Gastrocnemius medialis (tissue), 4 donors: ENCODE measurements around the gene CSNK1G1. TPM values are rescaled to one million over a fixed set of nuclear protein-coding genes. Genes with fewer than 3 reads are reported as not detected.

Source experiments
- ATAC-seq, 2 donors: fragments of 150-250 bp; one replicate each; pipeline ENCODE4 v1.9.1; 2016
- DNase-seq, 2 donors: peaks; one replicate each; pipeline ENCODE4 v3.0.0-alpha.2; 2019
- H3K27ac ChIP-seq, 4 donors: fragments of 200-600 bp; sonication (generic); 1 replicate in 1 of 4; 2 replicates in 3 of 4; pipeline ENCODE4 v1.5.1; 2016 to 2018; ENCODE audit warnings: mild to moderate bottlenecking in 2 of 4, moderate library complexity in 1 of 4
- H3K27me3 ChIP-seq, 3 donors: fragments of 200-600 bp; sonication (generic) in 2 of 3; 1 replicate in 1 of 3; 2 replicates in 2 of 3; pipeline versions ENCODE4 v1.5.1 to v1.6.0; 2016 to 2019; ENCODE audit warnings: mild to moderate bottlenecking in 1 of 3, moderate library complexity in 1 of 3
- H3K36me3 ChIP-seq, 2 donors: fragments of 200-600 bp; sonication (generic) in 1 of 2; one replicate each; pipeline ENCODE4 v1.5.1; 2017 to 2018
- H3K4me1 ChIP-seq, 2 donors: fragments of 200-600 bp; sonication (generic) in 1 of 2; one replicate each; pipeline ENCODE4 v1.5.1; 2016 to 2017; ENCODE audit warnings: mild to moderate bottlenecking in 2 of 2
- H3K4me3 ChIP-seq, 4 donors: fragments of 200-600 bp; sonication (generic) in 3 of 4; 1 replicate in 1 of 4; 2 replicates in 3 of 4; pipeline ENCODE4 v1.5.1; 2016 to 2019; ENCODE audit warnings: mild to moderate bottlenecking in 2 of 4
- H3K9me3 ChIP-seq, 3 donors: fragments of 200-600 bp; sonication (generic) in 2 of 3; 1 replicate in 1 of 3; 2 replicates in 2 of 3; pipeline ENCODE4 v1.5.1; 2016 to 2019
- POLR2A ChIP-seq, 2 donors: fragments of 450-650 bp; IDR thresholded peaks; one replicate each; pipeline ENCODE4 v1.6.1; 2017; ENCODE audit warnings: antibody characterized with exemption in 2 of 2, mild to moderate bottlenecking in 2 of 2, moderate library complexity in 2 of 2
- in situ Hi-C, 4 donors: fragments of 200-750 bp; cut with MboI; loops; one replicate each; pipeline versions ENCODE4 v1.15.0 to v1.8.0; 2017; ENCODE audit warnings: low sequenced_read_pairs in 4 of 4
- intact Hi-C: fragments of 100-400 bp; cut with DNase I; formaldehyde crosslinking; loops from one replicate; pipeline ENCODE4 v1.15.1; 2023; ENCODE audit warnings: low total_unique reads
- total RNA-seq, 4 donors: library from RNA; depleted of rRNA; stranded (reverse); fragments of >200 nt; gene quantifications; one replicate each; pipeline versions ENCODE4 v1.1.0 to v1.2.3, GENCODE V29; 2016
- TF ChIP-seq, protein P1 (sequence below), 5 experiments: fragments of 450-650 bp in 3 of 5; fragments of 200-600 bp in 2 of 5; sonication (generic) in 2 of 5; IDR thresholded peaks in 4 of 5; conservative IDR thresholded peaks in 1 of 5; 1 replicate in 4 of 5; 2 replicates in 1 of 5; pipeline ENCODE4 v1.5.1; 2016 to 2019; ENCODE audit warnings: antibody characterized with exemption in 5 of 5, mild to moderate bottlenecking in 3 of 5, moderate library complexity in 3 of 5

CSNK1G1 gene
- total RNA-seq, 4 donors from 2014 or later: 5.3 to 26.6 (median 6.5) TPM

DNA sequence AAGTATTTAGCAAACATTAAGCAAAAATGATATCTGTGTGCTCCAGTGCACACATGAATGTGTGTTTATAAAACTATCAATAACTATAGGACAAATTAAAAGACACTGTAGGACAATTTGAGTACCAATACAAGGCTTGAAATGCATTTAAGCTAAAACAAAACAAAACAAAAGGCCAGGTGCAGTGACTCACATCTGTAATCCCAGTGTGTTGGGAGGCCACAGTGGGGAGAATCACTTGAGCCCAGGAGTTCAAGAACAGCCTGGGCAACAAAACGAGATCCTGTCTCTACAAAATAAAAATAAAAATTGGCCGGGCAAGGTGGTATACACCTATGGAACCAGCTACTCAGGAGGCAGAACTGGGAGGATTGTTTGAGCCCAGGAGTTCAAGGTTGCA lies 50.7 kb downstream of the CSNK1G1 start:
- intact Hi-C loops (no loop called here), in situ Hi-C loops (no loop called here)
- no peaks in the 10 kb centered on the region for H3K4me1 ChIP-seq
- H3K27me3 ChIP-seq: no peaks in the 10 kb centered on the region
- H3K9me3 ChIP-seq: no peaks in the 10 kb centered on the region
- peaks cover 0 to 3% of the 10 kb centered on the region in 2 donors for H3K36me3 ChIP-seq
- no peak overlapping the region for H3K27ac ChIP-seq
- no peak for TF ChIP-seq POLR2A (IDR thresholded peaks at IDR 0.05)
- TF ChIP-seq, protein P1, sequence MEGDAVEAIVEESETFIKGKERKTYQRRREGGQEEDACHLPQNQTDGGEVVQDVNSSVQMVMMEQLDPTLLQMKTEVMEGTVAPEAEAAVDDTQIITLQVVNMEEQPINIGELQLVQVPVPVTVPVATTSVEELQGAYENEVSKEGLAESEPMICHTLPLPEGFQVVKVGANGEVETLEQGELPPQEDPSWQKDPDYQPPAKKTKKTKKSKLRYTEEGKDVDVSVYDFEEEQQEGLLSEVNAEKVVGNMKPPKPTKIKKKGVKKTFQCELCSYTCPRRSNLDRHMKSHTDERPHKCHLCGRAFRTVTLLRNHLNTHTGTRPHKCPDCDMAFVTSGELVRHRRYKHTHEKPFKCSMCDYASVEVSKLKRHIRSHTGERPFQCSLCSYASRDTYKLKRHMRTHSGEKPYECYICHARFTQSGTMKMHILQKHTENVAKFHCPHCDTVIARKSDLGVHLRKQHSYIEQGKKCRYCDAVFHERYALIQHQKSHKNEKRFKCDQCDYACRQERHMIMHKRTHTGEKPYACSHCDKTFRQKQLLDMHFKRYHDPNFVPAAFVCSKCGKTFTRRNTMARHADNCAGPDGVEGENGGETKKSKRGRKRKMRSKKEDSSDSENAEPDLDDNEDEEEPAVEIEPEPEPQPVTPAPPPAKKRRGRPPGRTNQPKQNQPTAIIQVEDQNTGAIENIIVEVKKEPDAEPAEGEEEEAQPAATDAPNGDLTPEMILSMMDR (IDR thresholded peaks at IDR 0.05 in 4 of 5, conservative IDR thresholded peaks at IDR 0.05 in 1 of 5): no peak
- no peak overlapping the region for H3K4me3 ChIP-seq
- ATAC-seq: no peak
- DNase-seq: no peak

DNA sequence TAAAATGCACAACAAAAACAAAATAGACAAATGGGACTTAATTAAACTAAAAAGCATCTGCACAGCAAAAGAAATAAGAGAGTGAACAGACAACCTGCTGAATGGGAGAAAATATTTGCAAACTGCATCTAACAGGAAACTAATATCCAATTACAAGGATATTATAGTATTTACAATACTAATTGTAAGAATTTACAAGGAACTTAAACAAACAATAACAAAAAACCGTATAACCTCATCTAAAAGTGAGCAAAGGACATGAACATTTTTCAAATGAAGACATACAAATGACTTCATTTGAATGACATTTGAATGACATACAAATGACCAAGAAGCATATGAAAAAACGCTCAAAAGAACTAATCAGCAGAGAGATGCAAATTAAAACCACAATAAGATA lies 66.4 kb downstream of the CSNK1G1 start:
- Histone ChIP-seq H3K4me3 (no peak overlapping the region), H3K27me3 (no peaks in the 10 kb centered on the region), H3K9me3 (no peaks in the 10 kb centered on the region), H3K36me3 (no peaks in the 10 kb centered on the region), H3K27ac (no peak overlapping the region), H3K4me1 (peaks cover 6 to 8% of the 10 kb centered on the region in 2 donors)
- in situ Hi-C loops: no loop called here
- intact Hi-C loops: no loop called here
- ATAC-seq (no peak), DNase-seq (no peak)
- no peak for TF ChIP-seq POLR2A (IDR thresholded peaks at IDR 0.05)
- TF ChIP-seq, protein P1 (IDR thresholded peaks at IDR 0.05 in 4 of 5, conservative IDR thresholded peaks at IDR 0.05 in 1 of 5): no peak

DNA sequence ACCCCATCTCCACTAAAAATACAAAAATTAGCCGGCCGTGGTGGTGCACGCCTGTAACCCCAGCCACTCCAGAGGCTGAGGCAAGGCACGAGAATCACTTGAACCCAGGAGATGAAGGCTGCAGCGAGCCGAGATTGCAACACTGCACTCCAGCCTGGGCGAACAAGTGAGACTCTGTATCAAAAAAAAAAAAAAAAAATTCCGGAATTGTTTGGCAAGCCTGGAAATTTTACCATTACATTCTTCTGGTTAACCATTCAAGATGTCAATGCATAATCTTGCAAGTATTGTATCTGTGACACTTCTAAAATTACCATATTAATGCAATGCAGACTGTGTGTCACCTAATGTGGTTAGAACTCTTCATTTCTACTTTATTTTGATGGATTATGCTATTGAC lies 67.0 kb downstream of the CSNK1G1 start:
- Histone ChIP-seq H3K9me3 (no peaks in the 10 kb centered on the region), H3K4me1 (peaks cover 6 to 8% of the 10 kb centered on the region in 2 donors), H3K36me3 (no peaks in the 10 kb centered on the region), H3K4me3 (no peak overlapping the region), H3K27me3 (no peaks in the 10 kb centered on the region), H3K27ac (no peak overlapping the region)
- in situ Hi-C loops: no loop called here
- no peak for DNase-seq
- TF ChIP-seq, protein P1 (IDR thresholded peaks at IDR 0.05 in 4 of 5, conservative IDR thresholded peaks at IDR 0.05 in 1 of 5): no peak
- intact Hi-C loops: no loop called here
- no peak for ATAC-seq

DNA sequence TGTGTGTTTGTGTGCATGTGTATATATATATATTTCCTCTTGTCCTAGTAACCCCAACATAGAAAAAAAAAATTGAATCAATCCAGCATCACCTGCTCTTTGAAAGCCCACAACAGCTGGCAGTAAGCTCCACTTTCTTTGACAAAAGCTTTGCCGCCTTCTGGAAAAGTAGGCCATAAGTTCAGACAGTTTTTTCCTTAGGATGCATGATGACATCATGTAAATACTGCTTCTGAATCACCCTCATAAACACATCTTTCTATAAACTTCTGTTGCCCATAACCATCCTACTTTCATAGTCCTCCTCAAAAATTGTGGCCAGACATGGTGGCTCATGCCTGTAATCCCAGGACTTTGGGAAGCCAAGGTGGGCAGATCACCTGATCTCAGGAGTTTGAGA lies 67.4 kb downstream of the CSNK1G1 start:
- in situ Hi-C loops: no loop called here

More for the DNA sequence above, 67.4 kb downstream of the CSNK1G1 start:
- H3K4me1 ChIP-seq: peaks cover 6 to 8% of the 10 kb centered on the region in 2 donors
- H3K27ac ChIP-seq: no peak overlapping the region
- no peaks in the 10 kb centered on the region for H3K27me3 ChIP-seq
- no peak for DNase-seq
- intact Hi-C loops: no loop called here
- no peaks in the 10 kb centered on the region for H3K9me3 ChIP-seq
- TF ChIP-seq, protein P1 (IDR thresholded peaks at IDR 0.05 in 4 of 5, conservative IDR thresholded peaks at IDR 0.05 in 1 of 5): no peak
- TF ChIP-seq POLR2A (IDR thresholded peaks at IDR 0.05): no peak
- H3K4me3 ChIP-seq: no peak overlapping the region
- H3K36me3 ChIP-seq: no peaks in the 10 kb centered on the region
- no peak for ATAC-seq
